OCI-LY1 (cell line): ENCODE data around the gene MESD.

Experiments
- EZH2 ChIP-seq: fragments of 200-600 bp; sonication (generic), shearing (Covaris generic); IDR thresholded peaks from 2 replicates; pipeline ENCODE4 v1.8.0; 2017; ENCODE audit warnings: borderline replicate concordance, mixed run types, mild to moderate bottlenecking, antibody characterized with exemption, low read length, moderate library complexity, mixed read lengths
- TF ChIP-seq, protein P1 (sequence below): fragments of 200-600 bp; sonication (generic), shearing (Covaris generic); IDR thresholded peaks from 2 replicates; pipeline ENCODE4 v1.5.1; 2017; ENCODE audit warnings: mild to moderate bottlenecking, antibody characterized with exemption, low read length, moderate library complexity, mixed read lengths

DNA sequence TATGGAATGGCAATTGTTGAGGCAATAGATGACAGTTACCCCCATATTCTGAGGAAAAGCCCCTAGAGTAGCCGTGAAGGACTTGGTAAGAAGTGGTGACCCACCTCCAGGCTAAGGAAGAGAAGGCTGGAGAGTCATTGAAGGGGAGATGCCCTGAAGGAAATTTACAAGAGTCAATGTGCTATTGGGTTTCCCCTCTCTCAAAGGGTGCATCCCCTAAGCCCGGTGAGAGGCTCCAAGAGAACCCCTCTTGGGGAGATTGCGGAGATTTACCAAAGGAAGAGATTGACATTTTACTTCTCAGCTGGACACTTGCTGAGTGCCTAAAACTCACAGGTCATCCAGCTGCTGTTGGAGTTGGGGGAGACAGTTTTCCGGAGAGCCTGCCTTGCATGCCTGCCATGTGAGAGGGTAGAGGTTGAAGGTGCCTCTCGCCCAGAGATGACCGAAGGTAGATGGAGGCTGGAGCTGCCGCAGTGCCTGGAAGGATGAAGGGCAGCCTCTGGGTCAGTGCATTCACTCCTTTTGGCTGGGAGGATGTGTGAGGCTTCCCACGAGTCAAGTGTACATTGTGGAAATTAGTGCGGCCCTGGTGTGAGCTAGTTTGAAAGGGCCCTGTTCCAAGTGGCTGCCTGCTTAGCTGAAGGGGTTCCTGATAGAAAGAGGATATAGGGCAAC lies 30.7 kb downstream of the MESD start:
- TF ChIP-seq, protein P1, sequence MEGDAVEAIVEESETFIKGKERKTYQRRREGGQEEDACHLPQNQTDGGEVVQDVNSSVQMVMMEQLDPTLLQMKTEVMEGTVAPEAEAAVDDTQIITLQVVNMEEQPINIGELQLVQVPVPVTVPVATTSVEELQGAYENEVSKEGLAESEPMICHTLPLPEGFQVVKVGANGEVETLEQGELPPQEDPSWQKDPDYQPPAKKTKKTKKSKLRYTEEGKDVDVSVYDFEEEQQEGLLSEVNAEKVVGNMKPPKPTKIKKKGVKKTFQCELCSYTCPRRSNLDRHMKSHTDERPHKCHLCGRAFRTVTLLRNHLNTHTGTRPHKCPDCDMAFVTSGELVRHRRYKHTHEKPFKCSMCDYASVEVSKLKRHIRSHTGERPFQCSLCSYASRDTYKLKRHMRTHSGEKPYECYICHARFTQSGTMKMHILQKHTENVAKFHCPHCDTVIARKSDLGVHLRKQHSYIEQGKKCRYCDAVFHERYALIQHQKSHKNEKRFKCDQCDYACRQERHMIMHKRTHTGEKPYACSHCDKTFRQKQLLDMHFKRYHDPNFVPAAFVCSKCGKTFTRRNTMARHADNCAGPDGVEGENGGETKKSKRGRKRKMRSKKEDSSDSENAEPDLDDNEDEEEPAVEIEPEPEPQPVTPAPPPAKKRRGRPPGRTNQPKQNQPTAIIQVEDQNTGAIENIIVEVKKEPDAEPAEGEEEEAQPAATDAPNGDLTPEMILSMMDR, result no peak
- TF ChIP-seq EZH2, result no peak
